8988T (cell line): ENCODE results near the gene PCMTD2.

Experiments
- DNase-seq: peaks from one replicate; pipeline ENCODE4 v3.0.0; 2011

Gene PCMTD2

GRCh38 chr20:64239449-64240242, 15.9 kb upstream of the PCMTD2 start:
- no peak for DNase-seq

GRCh38 chr20:64240243-64241015, 15.1 kb upstream of the PCMTD2 start:
- no peak for DNase-seq

GRCh38 chr20:64241061-64241460, 14.5 kb upstream of the PCMTD2 start:
- no peak for DNase-seq

GRCh38 chr20:64242003-64242796, 13.3 kb upstream of the PCMTD2 start:
- no peak for DNase-seq

GRCh38 chr20:64242797-64243475, 12.6 kb upstream of the PCMTD2 start:
- no peak for DNase-seq

- DNase-seq = no peak
Measured at GRCh38 chr20:64244281-64244805, 11.2 kb upstream of the PCMTD2 start.

GRCh38 chr20:64244870-64245603, 10.5 kb upstream of the PCMTD2 start:
- DNase-seq = peak; percentile 20

GRCh38 chr20:64245746-64246595, 9.6 kb upstream of the PCMTD2 start:
- peak; percentile 11 for DNase-seq

- DNase-seq = no peak
Measured at GRCh38 chr20:64246616-64247306, 8.8 kb upstream of the PCMTD2 start.

- no peak for DNase-seq
Measured at GRCh38 chr20:64247307-64247618, 8.3 kb upstream of the PCMTD2 start.

- no peak for DNase-seq
Measured at GRCh38 chr20:64247970-64248841, 7.3 kb upstream of the PCMTD2 start.

- no peak for DNase-seq
Measured at GRCh38 chr20:64250027-64250426, 5.5 kb upstream of the PCMTD2 start.

- DNase-seq = no peak
Measured at GRCh38 chr20:64253000-64253383, 2.6 kb upstream of the PCMTD2 start.

GRCh38 chr20:64253443-64253842, 2.1 kb upstream of the PCMTD2 start:
- no peak for DNase-seq

- DNase-seq = no peak
Measured at GRCh38 chr20:64254156-64254555, 1.4 kb upstream of the PCMTD2 start.

GRCh38 chr20:64254571-64255360, 782 bp upstream of the PCMTD2 start:
- DNase-seq = no peak

- DNase-seq = no peak
Measured at GRCh38 chr20:64256282-64256935, 861 bp downstream of the PCMTD2 start.
